ENCODE results near the gene GPR132.
"Not testable (repeated sequence)": the region's sequence is repeated elsewhere in the genome, so short reads cannot be mapped to it uniquely, and the experiment has no call there.

The GPR132 gene

GRCh38 chr14:105034315-105035039 lies 30.8 kb downstream of the GPR132 start:
- DNase-seq, result no peak

- not testable (repeated sequence) for DNase-seq
Measured at GRCh38 chr14:105033412-105033900, 31.8 kb downstream of the GPR132 start.

GRCh38 chr14:105032451-105032901 lies 32.8 kb downstream of the GPR132 start:
- DNase-seq, result not testable (repeated sequence)

- no peak for DNase-seq
Measured at GRCh38 chr14:105030836-105031396, 34.3 kb downstream of the GPR132 start.

- no peak for DNase-seq
Measured at GRCh38 chr14:105030194-105030593, 35.0 kb downstream of the GPR132 start.

GRCh38 chr14:105029402-105029801 lies 35.8 kb downstream of the GPR132 start:
- DNase-seq, result no peak

GRCh38 chr14:105028251-105028927 lies 36.8 kb downstream of the GPR132 start:
- no peak for DNase-seq

- DNase-seq, result not testable (repeated sequence)
Measured at GRCh38 chr14:105027718-105028117, 37.5 kb downstream of the GPR132 start.

GRCh38 chr14:105026802-105027563 lies 38.2 kb downstream of the GPR132 start:
- DNase-seq, result peak; percentile 57

GRCh38 chr14:105026033-105026785 lies 39.0 kb downstream of the GPR132 start:
- no peak for DNase-seq

GRCh38 chr14:105025429-105025828 lies 39.8 kb downstream of the GPR132 start:
- no peak for DNase-seq

- DNase-seq, result no peak
Measured at GRCh38 chr14:105023791-105024480, 41.3 kb downstream of the GPR132 start.

- DNase-seq, result no peak
Measured at GRCh38 chr14:105023144-105023543, 42.1 kb downstream of the GPR132 start.

GRCh38 chr14:105022276-105022670 lies 43.0 kb downstream of the GPR132 start:
- no peak for DNase-seq

- DNase-seq, result no peak
Measured at GRCh38 chr14:105021656-105022275, 43.5 kb downstream of the GPR132 start.

- DNase-seq, result peak; percentile 95
Measured at GRCh38 chr14:105020815-105021655, 44.2 kb downstream of the GPR132 start, which contains the start of gene CDCA4. CDCA4 (minus strand) TSS chr14:105021083; CDS start chr14:105011929, 9,154 bp downstream.

GRCh38 chr14:105019861-105020814 lies 45.1 kb downstream of the GPR132 start:
- no peak for DNase-seq

- DNase-seq, result no peak
Measured at GRCh38 chr14:105018414-105018813, 46.8 kb downstream of the GPR132 start.

GRCh38 chr14:105015905-105016304 lies 49.3 kb downstream of the GPR132 start:
- no peak for DNase-seq
